SK-N-SH (cell line): ENCODE results near the gene BACE2. TPM values are rescaled to one million over a fixed set of nuclear protein-coding genes. Genes with fewer than 3 reads are reported as not detected.

ENCODE experiments used
- CTCF ChIA-PET: fragments of 300-600, 350-600 bp; formaldehyde crosslinking; extraction: SDS; loops from one replicate; lab custom pipeline; 2021; lab: Yijun Ruan, JAX
- POLR2A ChIA-PET: fragments of 350-600 bp; sonication (Branson Sonifier 250); formaldehyde crosslinking; extraction: SDS; loops from one replicate; lab custom pipeline; 2020; ENCODE audit warnings: antibody characterized with exemption, inconsistent platforms; lab: Yijun Ruan, JAX
- DNase-seq: peaks from one replicate; pipeline ENCODE4 v3.0.0; 2012
- H2AFZ ChIP-seq: fragments of 200-600 bp; sonication (generic); 2 replicates; pipeline ENCODE4 v1.8.1; 2016; ENCODE audit warnings: antibody characterized with exemption, mild to moderate bottlenecking, low read depth
- H3F3A ChIP-seq: fragments of 200-600 bp; sonication (generic); replicated peaks from 2 replicates; pipeline ENCODE3; 2016; ENCODE audit warnings: antibody characterized with exemption, mild to moderate bottlenecking; ENCODE audit not compliant: insufficient read depth
- H3K27ac ChIP-seq, 2 experiments: fragments of 200-500 bp in 1 of 2; fragments of 200-600 bp in 1 of 2; sonication (Bioruptor generic) in 1 of 2; sonication (generic), shearing (Covaris generic) in 1 of 2; 2 replicates each; pipeline versions ENCODE4 v1.5.1 to v1.6.1; 2014 to 2016; ENCODE audit warnings: low read depth in 2 of 2, inconsistent platforms in 1 of 2, low read length in 1 of 2, mild to moderate bottlenecking in 1 of 2, mixed read lengths in 1 of 2
- H3K27me3 ChIP-seq: fragments of 200-600 bp; sonication (generic), shearing (Covaris generic); 2 replicates; pipeline ENCODE4 v1.6.1; 2016; ENCODE audit warnings: mixed run types; ENCODE audit not compliant: insufficient read depth
- H3K36me3 ChIP-seq, 2 experiments: fragments of 200-500 bp in 1 of 2; fragments of 200-600 bp in 1 of 2; sonication (Bioruptor generic) in 1 of 2; sonication (generic) in 1 of 2; replicated peaks in 1 of 2; 2 replicates each; pipeline versions ENCODE3 to v1.5.1; 2014 to 2016; ENCODE audit warnings: low read length in 1 of 2, mild to moderate bottlenecking in 1 of 2; ENCODE audit not compliant: insufficient read depth in 2 of 2, control insufficient read depth in 1 of 2
- H3K4me1 ChIP-seq, 2 experiments: fragments of 200-500 bp in 1 of 2; fragments of 200-600 bp in 1 of 2; sonication (Bioruptor generic) in 1 of 2; sonication (generic), shearing (Covaris generic) in 1 of 2; 2 replicates each; pipeline versions ENCODE4 v1.5.1 to v1.6.1; 2014 to 2016; ENCODE audit warnings: low read depth in 1 of 2, low read length in 1 of 2, mixed run types in 1 of 2; ENCODE audit not compliant: insufficient read depth in 2 of 2, control insufficient read depth in 1 of 2
- H3K4me2 ChIP-seq: fragments of 200-600 bp; sonication (generic), shearing (Covaris generic); 2 replicates; pipeline ENCODE4 v1.6.1; 2017; ENCODE audit warnings: mixed run types
- H3K4me3 ChIP-seq, 2 experiments: fragments of 200-500 bp in 1 of 2; fragments of 200-600 bp in 1 of 2; sonication (Bioruptor generic) in 1 of 2; sonication (generic), shearing (Covaris generic) in 1 of 2; 2 replicates each; pipeline versions ENCODE4 v1.5.1 to v1.8.1; 2014 to 2016; ENCODE audit warnings: low read depth in 2 of 2, inconsistent platforms in 1 of 2, low read length in 1 of 2, mild to moderate bottlenecking in 1 of 2, mixed read lengths in 1 of 2, moderate library complexity in 1 of 2
- H3K79me2 ChIP-seq: fragments of 200-600 bp; sonication (generic); 2 replicates; pipeline ENCODE4 v1.8.1; 2017; ENCODE audit warnings: mild to moderate bottlenecking; ENCODE audit not compliant: insufficient read depth
- H3K9ac ChIP-seq: fragments of 200-600 bp; sonication (generic); 2 replicates; pipeline ENCODE4 v1.6.1; 2017; ENCODE audit warnings: mixed run types
- H3K9me2 ChIP-seq: fragments of 200-600 bp; sonication (generic); 2 replicates; pipeline ENCODE4 v1.6.1; 2017; ENCODE audit warnings: mixed run types
- H3K9me3 ChIP-seq: fragments of 200-600 bp; sonication (generic); 2 replicates; pipeline ENCODE4 v1.6.1; 2017; ENCODE audit warnings: mixed run types, mild to moderate bottlenecking, moderate library complexity
- H4K20me1 ChIP-seq: fragments of 200-600 bp; sonication (generic); 2 replicates; pipeline ENCODE4 v1.6.1; 2017; ENCODE audit warnings: mild to moderate bottlenecking, mixed run types; ENCODE audit not compliant: insufficient read depth
- ELF1 ChIP-seq: IDR thresholded peaks from 2 replicates; pipeline ENCODE4 v1.4.0; 2012
- EP300 ChIP-seq, 2 experiments: IDR thresholded peaks; 2 replicates each; pipeline versions ENCODE4 v1.4.0 to v1.6.1; 2012; ENCODE audit warnings: borderline replicate concordance in 1 of 2, low read depth in 1 of 2, low read length in 1 of 2
- JUND ChIP-seq: IDR thresholded peaks from 2 replicates; pipeline ENCODE4 v1.4.0; 2012
- MXI1 ChIP-seq: IDR thresholded peaks from 2 replicates; pipeline ENCODE4 v1.6.1; 2012; ENCODE audit warnings: mild to moderate bottlenecking, low read depth, low read length, improper control_type of control experiment
- PBX3 ChIP-seq: IDR thresholded peaks from 2 replicates; pipeline ENCODE4; 2012
- RAD21 ChIP-seq: IDR thresholded peaks from 2 replicates; pipeline ENCODE4 v1.6.1; 2012; ENCODE audit warnings: mild to moderate bottlenecking, low read length
- YY1 ChIP-seq: IDR thresholded peaks from 2 replicates; pipeline ENCODE4 v1.4.0; 2012; ENCODE audit warnings: low read depth, mild to moderate bottlenecking
- WGBS: methylation state at CpG from one replicate; pipeline ENCODE4 v1.1.6; 2017; ENCODE audit warnings: low lambda C conversion rate; 5-methylcytosine and 5-hydroxymethylcytosine counted together
- polyA plus RNA-seq, 3 experiments: library from polyadenylated mRNA; depleted of rRNA; stranded (reverse); fragments of >200 nt; gene quantifications; 2 replicates each; pipeline ENCODE4 v1.2.3, GENCODE V29; 2012
- TF ChIP-seq, protein P1 (sequence below): fragments of 200-600 bp; sonication (generic); IDR thresholded peaks from 2 replicates; pipeline ENCODE4 v1.6.1; 2017; ENCODE audit warnings: antibody characterized with exemption, mild to moderate bottlenecking, moderate library complexity

The BACE2 gene
- polyA plus RNA-seq, 1 of the 3 experiments (the other 2 are of a cell fraction) = 23.4 TPM

GRCh38 chr21:41170442-41170841, 2.5 kb downstream of the BACE2 start:
- no peak overlapping the region for H3K4me2 ChIP-seq
- no peaks in the 10 kb centered on the region for H3K9me3 ChIP-seq
- H3K9me2 ChIP-seq = no peaks in the 10 kb centered on the region
- TF ChIP-seq JUND (no peak), ELF1 (no peak), EP300 (IDR thresholded peaks at IDR 0.05; ENCODE audit: borderline replicate concordance in 1 of 2, low read depth in 1 of 2, low read length in 1 of 2) (no peak), RAD21 (peak; percentile 13; the same call in 1 of the 2 replicates), MXI1 (no peak), YY1 (no peak)
- TF ChIP-seq, protein P1, sequence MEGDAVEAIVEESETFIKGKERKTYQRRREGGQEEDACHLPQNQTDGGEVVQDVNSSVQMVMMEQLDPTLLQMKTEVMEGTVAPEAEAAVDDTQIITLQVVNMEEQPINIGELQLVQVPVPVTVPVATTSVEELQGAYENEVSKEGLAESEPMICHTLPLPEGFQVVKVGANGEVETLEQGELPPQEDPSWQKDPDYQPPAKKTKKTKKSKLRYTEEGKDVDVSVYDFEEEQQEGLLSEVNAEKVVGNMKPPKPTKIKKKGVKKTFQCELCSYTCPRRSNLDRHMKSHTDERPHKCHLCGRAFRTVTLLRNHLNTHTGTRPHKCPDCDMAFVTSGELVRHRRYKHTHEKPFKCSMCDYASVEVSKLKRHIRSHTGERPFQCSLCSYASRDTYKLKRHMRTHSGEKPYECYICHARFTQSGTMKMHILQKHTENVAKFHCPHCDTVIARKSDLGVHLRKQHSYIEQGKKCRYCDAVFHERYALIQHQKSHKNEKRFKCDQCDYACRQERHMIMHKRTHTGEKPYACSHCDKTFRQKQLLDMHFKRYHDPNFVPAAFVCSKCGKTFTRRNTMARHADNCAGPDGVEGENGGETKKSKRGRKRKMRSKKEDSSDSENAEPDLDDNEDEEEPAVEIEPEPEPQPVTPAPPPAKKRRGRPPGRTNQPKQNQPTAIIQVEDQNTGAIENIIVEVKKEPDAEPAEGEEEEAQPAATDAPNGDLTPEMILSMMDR = peak; percentile 64
- WGBS = 7% methylated on average over 2 of the region's 2 CpGs
- H3K4me1 ChIP-seq = no peaks in the 10 kb centered on the region
- H3F3A ChIP-seq = peaks cover 7% of the 10 kb centered on the region
- ChIA-PET CTCF (interaction anchor here (0.7 to 1.5 kb wide), 6 partner anchors 12 to 46 kb away, joined by 3 to 5 read pairs (median 3); no protein-coding TSS in a partner anchor), POLR2A (no interaction called here)
- DNase-seq = peak; percentile 62
- H3K36me3 ChIP-seq = no peaks in the 10 kb centered on the region
- H3K79me2 ChIP-seq = no peaks in the 10 kb centered on the region
- H3K27me3 ChIP-seq = no peaks in the 10 kb centered on the region; the same call in 1 of the 2 replicates
- peak overlapping the region in 1 of 2 experiments; percentile 39; a peak in 1 of 4 replicates for H3K4me3 ChIP-seq
- H2AFZ ChIP-seq = no peak overlapping the region
- H3K9ac ChIP-seq = no peak overlapping the region
- H4K20me1 ChIP-seq = no peaks in the 10 kb centered on the region
- H3K27ac ChIP-seq = no peak overlapping the region

GRCh38 chr21:41170859-41171609, 3.1 kb downstream of the BACE2 start:
- Histone ChIP-seq H3K9me2 (no peaks in the 10 kb centered on the region), H3K4me1 (no peaks in the 10 kb centered on the region), H3F3A (peaks cover 7% of the 10 kb centered on the region), H3K4me3 (no peak overlapping the region), H3K36me3 (no peaks in the 10 kb centered on the region), H2AFZ (no peak overlapping the region), H3K27me3 (no peaks in the 10 kb centered on the region; the same call in 1 of the 2 replicates), H3K9ac (no peak overlapping the region)
- CTCF ChIA-PET = interaction anchor here (0.7 to 1.5 kb wide), 4 partner anchors 12 to 46 kb away, joined by 3 to 5 read pairs (median 3); no protein-coding TSS in a partner anchor
- WGBS = 31% methylated on average over 15 of the region's 15 CpGs
- no peak for DNase-seq
- no peak for TF ChIP-seq PBX3
- TF ChIP-seq, all 33 proteins: peak for 0
- Histone ChIP-seq H3K9me3 (no peaks in the 10 kb centered on the region), H3K4me2 (no peak overlapping the region), H3K79me2 (no peaks in the 10 kb centered on the region), H4K20me1 (no peaks in the 10 kb centered on the region), H3K27ac (no peak overlapping the region)
- POLR2A ChIA-PET = no interaction called here
